Activated CD4-positive, alpha-beta T cell treated with anti-CD3 and anti-CD28 coated beads for 36 hours (primary cell): ENCODE data around the gene CDC37L1. TPM values are rescaled to one million over a fixed set of nuclear protein-coding genes. Genes with fewer than 3 reads are reported as not detected.

Experiments used
- ATAC-seq: fragments of 200-7000 bp; cut with Tn5 transposase; one replicate; pipeline ENCODE4 v1.10.0; 2021; ENCODE audit warnings: mild to moderate bottlenecking, moderate library complexity
- CTCF ChIA-PET: fragments of 350-600 bp; sonication (Branson Sonifier 250); formaldehyde crosslinking; loops from one replicate; lab custom pipeline; 2021; ENCODE audit warnings: antibody characterized with exemption; lab: Charles Lee
- POLR2A ChIA-PET: fragments of 350-600 bp; sonication (Branson Sonifier 250); formaldehyde crosslinking; loops from one replicate; lab custom pipeline; 2021; ENCODE audit warnings: antibody characterized with exemption, inconsistent platforms; lab: Charles Lee
- DNase-seq: peaks from one replicate; pipeline ENCODE4 v3.0.0-alpha.2; 2020
- H3K27ac Mint-ChIP-seq: one replicate; pipeline ENCODE4 v1.8.0; 2021; ENCODE audit warnings: mixed read lengths
- H3K27me3 Mint-ChIP-seq: one replicate; pipeline ENCODE4 v1.8.0; 2021; ENCODE audit warnings: mixed read lengths
- H3K36me3 Mint-ChIP-seq: one replicate; pipeline ENCODE4 v1.8.0; 2021; ENCODE audit warnings: low read depth, mixed read lengths
- H3K4me1 Mint-ChIP-seq: one replicate; pipeline ENCODE4 v1.8.0; 2021; ENCODE audit warnings: mixed read lengths
- H3K4me3 Mint-ChIP-seq: one replicate; pipeline ENCODE4 v1.8.0; 2021; ENCODE audit warnings: mild to moderate bottlenecking, moderate library complexity, mixed read lengths
- H3K9me3 Mint-ChIP-seq: one replicate; pipeline ENCODE4 v1.8.0; 2021; ENCODE audit warnings: low read depth, mixed read lengths
- intact Hi-C, 2 experiments: fragments of 100-400 bp; cut with DNase I in 1 of 2; cut with micrococcal nuclease in 1 of 2; formaldehyde crosslinking; loops; one replicate each; pipeline versions ENCODE4 v1.14.2 to v1.15.1; 2022 to 2024; cut with DNase I, micrococcal nuclease
- total RNA-seq, 2 experiments: library from RNA; stranded (reverse); gene quantifications; one replicate each; pipeline ENCODE4 v1.2.3, GENCODE V29; 2021

The CDC37L1 gene
- total RNA-seq, 2 experiments from 2014 or later = 8.0 to 9.8 TPM

DNA sequence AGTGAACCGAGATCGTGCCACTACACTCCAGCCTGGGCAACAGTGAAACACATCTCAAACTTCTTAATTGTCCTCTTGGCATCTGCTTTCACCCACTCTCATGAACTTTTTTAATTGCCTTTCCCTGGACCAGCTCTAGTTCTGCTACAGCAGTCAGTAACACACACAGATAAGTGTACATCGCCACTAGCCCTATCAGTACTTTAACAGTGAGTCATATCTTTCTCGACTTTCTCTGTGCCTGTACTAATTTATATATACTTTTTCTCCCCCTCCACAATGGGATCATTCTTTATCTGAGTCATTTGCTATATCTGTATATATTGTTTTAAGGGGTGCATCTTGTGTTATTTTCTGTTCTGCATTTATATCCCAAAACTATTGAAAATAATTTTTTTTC lies 6.7 kb downstream of the CDC37L1 start:
- DNase-seq = no peak
- ATAC-seq = peak; percentile 33
- POLR2A ChIA-PET = no interaction called here
- Mint-ChIP-seq H3K36me3 (peaks cover 34% of the 10 kb centered on the region), H3K27ac (no peak overlapping the region), H3K4me3 (no peak overlapping the region), H3K9me3 (no peaks in the 10 kb centered on the region), H3K4me1 (peaks cover 52% of the 10 kb centered on the region), H3K27me3 (no peaks in the 10 kb centered on the region)
- CTCF ChIA-PET = interaction anchor here (0.5 kb wide), 1 partner anchor 41 kb away, joined by 3 read pairs; no protein-coding TSS in a partner anchor
- intact Hi-C loops = no loop called here

DNA sequence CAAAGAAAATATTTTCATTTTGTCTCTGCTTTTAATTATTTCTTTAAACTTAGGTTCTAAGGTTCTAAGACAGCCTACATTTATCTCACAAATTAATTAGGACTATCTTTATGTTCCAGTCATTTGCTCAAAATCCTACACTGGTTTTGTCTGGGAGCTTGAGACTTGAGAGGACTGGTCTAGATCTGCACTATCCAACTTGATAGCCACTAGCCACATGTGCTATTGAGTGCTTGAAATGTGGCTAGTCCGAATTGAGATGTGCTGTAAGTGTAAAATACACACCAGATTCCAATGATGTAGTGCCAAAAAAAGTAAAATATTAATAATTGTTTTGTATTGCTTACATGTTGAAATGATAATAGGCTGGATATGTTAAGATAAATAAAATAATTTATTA lies 7.2 kb downstream of the CDC37L1 start:
- ChIA-PET CTCF (no interaction called here), POLR2A (no interaction called here)
- ATAC-seq = no peak
- Mint-ChIP-seq H3K4me3 (no peak overlapping the region), H3K27me3 (no peaks in the 10 kb centered on the region), H3K27ac (no peak overlapping the region), H3K4me1 (peaks cover 56% of the 10 kb centered on the region), H3K9me3 (no peaks in the 10 kb centered on the region), H3K36me3 (peaks cover 38% of the 10 kb centered on the region)
- intact Hi-C loops = no loop called here
- no peak for DNase-seq

DNA sequence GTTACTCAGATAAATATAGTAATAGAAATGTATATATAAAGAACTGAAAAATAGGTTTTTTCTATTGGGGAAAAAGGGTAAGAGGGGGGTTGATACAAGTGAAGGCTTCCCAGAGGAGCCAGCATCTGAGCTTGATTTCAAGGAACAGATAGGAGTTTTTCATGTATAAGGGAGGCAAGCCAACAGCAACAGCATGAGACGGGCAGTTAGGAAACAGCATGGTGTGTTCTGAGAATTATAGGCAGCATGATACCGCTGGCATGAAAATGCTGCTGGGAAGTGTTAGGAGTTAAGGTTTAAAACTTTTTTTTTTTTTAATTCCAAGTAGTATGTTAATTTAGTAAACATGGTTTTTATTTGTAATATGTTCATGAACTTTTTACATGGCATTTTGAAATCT lies 9.7 kb downstream of the CDC37L1 start:
- H3K27me3 Mint-ChIP-seq = no peaks in the 10 kb centered on the region
- no peak for ATAC-seq
- H3K9me3 Mint-ChIP-seq = no peaks in the 10 kb centered on the region
- peaks cover 35% of the 10 kb centered on the region for H3K36me3 Mint-ChIP-seq
- H3K4me1 Mint-ChIP-seq = peaks cover 55% of the 10 kb centered on the region
- intact Hi-C loops = loop anchor here (1.0 kb wide), 1 partner anchor 10 kb away; the partner anchor contains the start of gene CDC37L1 (in 2 of the 2)
- no peak overlapping the region for H3K27ac Mint-ChIP-seq
- ChIA-PET CTCF (interaction anchor here (0.8 kb wide), 1 partner anchor 74 kb away, joined by 3 read pairs; no protein-coding TSS in a partner anchor), POLR2A (interaction anchor here (0.6 kb wide), 1 partner anchor 176 kb away, joined by 4 read pairs; no protein-coding TSS in a partner anchor)
- H3K4me3 Mint-ChIP-seq = no peak overlapping the region
- no peak for DNase-seq

DNA sequence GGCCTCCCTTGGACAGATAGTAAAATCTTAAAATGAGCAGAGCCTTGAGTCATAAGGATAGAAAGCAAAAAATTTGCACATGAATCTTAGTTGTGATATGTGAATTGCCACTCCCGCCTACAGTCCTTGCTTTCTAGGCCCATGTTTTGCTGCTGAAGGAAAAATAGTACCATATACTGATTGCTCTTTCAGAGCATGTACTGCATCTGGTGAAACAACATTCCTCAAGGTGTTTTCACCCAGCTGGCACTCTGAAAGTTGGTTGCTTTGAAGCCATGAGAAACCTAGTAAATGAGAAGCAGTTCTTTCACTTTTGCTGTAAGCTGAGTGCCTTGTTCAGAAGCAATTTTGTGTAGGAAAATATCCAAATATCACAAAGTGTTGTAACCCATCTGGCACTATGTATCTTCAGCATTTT lies 10.3 kb downstream of the CDC37L1 start:
- no peaks in the 10 kb centered on the region for H3K9me3 Mint-ChIP-seq
- peak overlapping the region; percentile 67 for H3K27ac Mint-ChIP-seq
- DNase-seq = peak; percentile 43
- no peaks in the 10 kb centered on the region for H3K27me3 Mint-ChIP-seq
- H3K36me3 Mint-ChIP-seq = peaks cover 35% of the 10 kb centered on the region
- no peak overlapping the region for H3K4me3 Mint-ChIP-seq
- ChIA-PET POLR2A (interaction anchor here (0.7 kb wide), 1 partner anchor 21 kb away, joined by 4 read pairs; no protein-coding TSS in a partner anchor), CTCF (interaction anchor here (0.9 kb wide), 1 partner anchor 24 kb away, joined by 3 read pairs; the partner anchor contains the start of gene SPATA6L)
- intact Hi-C loops = loop anchor here (1.0 to 5.0 kb wide), 2 partner anchors 10 to 253 kb away; partner anchors contain the start of gene CDC37L1 (in 2 of the 2)
- ATAC-seq = peak; percentile 83
- H3K4me1 Mint-ChIP-seq = peaks cover 50% of the 10 kb centered on the region

DNA sequence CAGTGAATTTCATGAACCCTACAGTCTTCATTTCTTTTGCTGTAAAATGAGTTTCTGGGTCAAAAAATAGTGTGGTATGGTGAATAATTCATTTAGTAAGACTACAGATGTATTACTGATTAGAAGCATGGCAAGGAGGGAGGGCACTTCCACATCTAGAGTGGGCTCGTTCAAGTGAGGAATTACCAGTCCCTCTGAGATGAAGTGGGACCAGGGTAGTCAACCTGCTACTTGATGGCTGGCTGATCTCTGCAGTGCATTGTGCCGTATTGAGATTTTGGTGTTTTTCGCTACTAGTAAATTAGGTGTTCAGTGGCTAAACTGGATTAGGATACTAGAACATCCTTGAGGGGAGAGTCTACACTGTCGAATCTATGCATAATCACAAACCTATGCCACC lies 10.8 kb downstream of the CDC37L1 start:
- DNase-seq (no peak), ATAC-seq (peak; percentile 17)
- no peaks in the 10 kb centered on the region for H3K27me3 Mint-ChIP-seq
- intact Hi-C loops = loop anchor here in 1 of 2 experiments (5.0 kb wide), 1 partner anchor 252 kb away; no protein-coding TSS in a partner anchor
- CTCF ChIA-PET = interaction anchor here (0.9 kb wide), 1 partner anchor 24 kb away, joined by 3 read pairs; the partner anchor contains the start of gene SPATA6L
- H3K36me3 Mint-ChIP-seq = peaks cover 33% of the 10 kb centered on the region
- H3K4me3 Mint-ChIP-seq = no peak overlapping the region
- POLR2A ChIA-PET = interaction anchor here (0.7 kb wide), 1 partner anchor 21 kb away, joined by 4 read pairs; no protein-coding TSS in a partner anchor
- no peaks in the 10 kb centered on the region for H3K9me3 Mint-ChIP-seq
- peaks cover 46% of the 10 kb centered on the region for H3K4me1 Mint-ChIP-seq
- H3K27ac Mint-ChIP-seq = peak overlapping the region; percentile 67

DNA sequence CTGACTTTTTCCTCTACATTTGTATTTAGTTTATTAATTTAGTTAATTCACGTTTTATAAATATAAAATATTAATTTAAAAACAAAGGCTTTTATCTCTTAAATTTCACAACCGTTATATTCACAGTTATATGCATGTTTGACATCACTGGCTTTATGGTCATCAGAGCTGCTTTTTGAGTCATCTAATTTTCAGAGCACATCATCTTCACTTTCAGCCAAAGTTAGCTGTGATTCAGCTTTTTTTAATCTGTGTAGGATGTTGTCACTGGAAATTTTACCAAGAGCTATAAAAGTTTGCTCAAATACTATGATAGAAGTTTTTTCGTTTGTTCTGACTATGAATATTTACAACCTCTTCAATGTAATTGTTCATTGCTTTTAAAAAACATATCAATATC lies 12.4 kb downstream of the CDC37L1 start:
- DNase-seq (no peak), ATAC-seq (peak; percentile 34)
- Mint-ChIP-seq H3K4me1 (peaks cover 41% of the 10 kb centered on the region), H3K4me3 (no peak overlapping the region), H3K27me3 (no peaks in the 10 kb centered on the region), H3K36me3 (peaks cover 30% of the 10 kb centered on the region), H3K27ac (no peak overlapping the region), H3K9me3 (no peaks in the 10 kb centered on the region)
- intact Hi-C loops = loop anchor here in 1 of 2 experiments (5.0 kb wide), 1 partner anchor 251 kb away; no protein-coding TSS in a partner anchor
- CTCF ChIA-PET = interaction anchor here (0.6 kb wide), 1 partner anchor 1148 kb away, joined by 3 read pairs; no protein-coding TSS in a partner anchor
- POLR2A ChIA-PET = interaction anchor here (0.7 kb wide), 1 partner anchor 897 kb away, joined by 3 read pairs; no protein-coding TSS in a partner anchor

DNA sequence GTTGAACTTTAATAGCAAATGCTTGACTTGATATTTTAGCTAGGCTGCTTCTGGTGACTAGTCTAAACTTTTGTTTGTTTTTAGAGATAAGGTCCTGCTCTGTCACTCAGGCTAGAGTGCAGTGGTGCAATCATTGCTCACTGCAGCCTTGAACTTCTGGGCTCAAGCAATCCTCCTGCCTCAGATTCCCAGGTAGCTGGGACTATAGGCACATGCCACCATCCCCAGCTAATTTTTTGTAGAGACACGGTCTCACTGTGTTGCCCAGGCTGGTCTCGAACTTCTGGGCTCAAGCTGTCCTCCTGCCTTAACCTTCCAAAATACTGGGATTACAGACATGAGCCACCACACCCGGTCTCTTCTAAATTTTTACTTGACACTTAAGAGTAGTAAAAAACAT lies 20.7 kb downstream of the CDC37L1 start:
- POLR2A ChIA-PET = no interaction called here
- CTCF ChIA-PET = no interaction called here
- intact Hi-C loops = no loop called here
- Mint-ChIP-seq H3K27ac (no peak overlapping the region), H3K4me1 (peaks cover 23% of the 10 kb centered on the region), H3K4me3 (no peak overlapping the region), H3K36me3 (peaks cover 35% of the 10 kb centered on the region), H3K9me3 (no peaks in the 10 kb centered on the region), H3K27me3 (no peaks in the 10 kb centered on the region)
- ATAC-seq (no peak), DNase-seq (no peak)

DNA sequence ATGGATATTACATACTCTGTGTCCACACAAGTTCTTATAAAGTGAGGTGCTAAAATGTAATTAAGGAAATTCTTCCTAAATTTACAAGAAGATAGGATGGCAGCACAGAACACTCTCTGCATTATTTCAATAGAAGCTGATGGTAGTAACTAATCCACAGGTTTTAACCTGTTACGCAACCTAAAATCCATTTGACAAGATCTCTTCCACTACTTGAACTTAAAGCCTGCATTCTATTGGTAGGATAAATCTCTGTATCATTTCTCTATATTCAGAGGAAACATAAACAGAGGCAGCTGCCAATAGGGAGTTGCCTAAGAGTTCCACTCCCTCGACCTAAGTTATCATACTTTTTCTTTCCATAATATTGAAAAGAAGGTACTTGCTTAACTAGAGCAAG lies 21.6 kb downstream of the CDC37L1 start:
- peaks cover 37% of the 10 kb centered on the region for H3K36me3 Mint-ChIP-seq
- H3K4me3 Mint-ChIP-seq = no peak overlapping the region
- intact Hi-C loops = no loop called here
- CTCF ChIA-PET = interaction anchor here (0.7 to 1.0 kb wide), 2 partner anchors 20 to 81 kb away, joined by 3 to 4 read pairs; no protein-coding TSS in a partner anchor
- H3K27me3 Mint-ChIP-seq = no peaks in the 10 kb centered on the region
- H3K27ac Mint-ChIP-seq = no peak overlapping the region
- H3K4me1 Mint-ChIP-seq = peaks cover 22% of the 10 kb centered on the region
- ATAC-seq = no peak
- DNase-seq = no peak
- no peaks in the 10 kb centered on the region for H3K9me3 Mint-ChIP-seq
- POLR2A ChIA-PET = no interaction called here

DNA sequence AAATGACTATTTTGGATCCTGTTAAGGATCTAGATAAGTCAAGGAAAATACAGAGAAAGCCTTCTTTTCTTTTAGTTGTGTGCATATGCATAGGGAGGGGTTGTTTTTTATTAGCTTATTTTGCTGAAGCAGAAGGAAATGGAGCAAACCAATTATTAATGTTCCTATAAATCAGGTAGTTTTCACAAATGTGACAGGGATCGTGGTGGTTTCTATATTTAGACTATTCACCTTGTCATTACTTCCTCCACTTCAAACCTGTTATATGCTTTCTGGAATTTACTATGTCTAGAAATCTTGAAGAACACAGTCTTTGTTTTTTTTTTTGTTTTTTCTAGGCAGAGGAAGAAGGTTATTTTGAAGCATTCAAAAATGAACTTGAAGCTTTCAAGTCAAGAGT lies 22.2 kb downstream of the CDC37L1 start:
- Mint-ChIP-seq H3K27ac (peak overlapping the region; percentile 15), H3K4me3 (no peak overlapping the region), H3K27me3 (no peaks in the 10 kb centered on the region), H3K36me3 (peaks cover 37% of the 10 kb centered on the region), H3K9me3 (no peaks in the 10 kb centered on the region), H3K4me1 (peaks cover 17% of the 10 kb centered on the region)
- intact Hi-C loops = no loop called here
- ATAC-seq (no peak), DNase-seq (no peak)
- ChIA-PET CTCF (interaction anchor here (0.7 to 1.0 kb wide), 2 partner anchors 20 to 80 kb away, joined by 3 to 4 read pairs; no protein-coding TSS in a partner anchor), POLR2A (no interaction called here)

DNA sequence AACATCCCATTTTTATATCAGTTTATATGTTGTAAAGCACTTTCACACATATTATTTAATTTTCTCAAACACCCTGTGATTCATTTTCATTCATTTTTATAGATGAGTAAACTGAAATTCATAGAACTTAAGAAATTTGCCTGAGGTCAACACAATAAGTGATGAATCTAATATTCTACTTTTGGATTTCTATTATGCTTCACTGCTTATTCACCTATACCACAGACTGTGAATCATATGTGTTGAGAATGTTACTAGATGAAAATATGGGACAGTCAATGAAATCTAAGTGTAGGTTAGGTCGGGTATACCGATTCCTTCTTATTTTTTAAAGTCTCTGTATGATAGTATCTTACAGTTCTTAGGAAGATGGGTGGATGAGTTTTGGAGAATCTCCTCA lies 24.8 kb downstream of the CDC37L1 start:
- CTCF ChIA-PET = interaction anchor here (1.2 kb wide), 1 partner anchor 9 kb away, joined by 5 read pairs; no protein-coding TSS in a partner anchor
- intact Hi-C loops = no loop called here
- Mint-ChIP-seq H3K27ac (no peak overlapping the region), H3K9me3 (no peaks in the 10 kb centered on the region), H3K36me3 (peaks cover 43% of the 10 kb centered on the region), H3K27me3 (no peaks in the 10 kb centered on the region), H3K4me1 (peaks cover 25% of the 10 kb centered on the region), H3K4me3 (no peak overlapping the region)
- ATAC-seq = peak; percentile 83
- DNase-seq = no peak
- POLR2A ChIA-PET = no interaction called here

DNA sequence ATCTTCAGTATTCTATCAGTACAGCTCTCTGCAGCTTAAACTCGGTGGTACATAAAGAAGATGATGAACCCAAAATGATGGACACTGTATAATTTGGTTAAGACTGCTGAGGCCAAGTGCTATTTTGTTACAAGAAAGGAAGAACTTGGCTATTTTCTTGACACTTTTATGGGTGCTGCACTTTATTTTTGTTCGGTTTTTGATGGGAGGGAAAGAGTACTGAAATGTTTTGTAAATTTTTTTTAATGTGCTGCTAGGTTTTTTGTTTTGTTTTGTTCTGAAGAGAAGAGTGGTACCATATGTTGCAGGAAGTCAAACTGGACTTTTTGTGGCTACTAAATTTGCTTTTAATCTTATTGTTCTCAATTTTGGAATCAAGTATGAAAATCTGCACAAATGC lies 26.7 kb downstream of the CDC37L1 start:
- Mint-ChIP-seq H3K36me3 (peaks cover 45% of the 10 kb centered on the region), H3K4me1 (peaks cover 24% of the 10 kb centered on the region), H3K9me3 (no peaks in the 10 kb centered on the region), H3K27me3 (no peaks in the 10 kb centered on the region), H3K4me3 (no peak overlapping the region), H3K27ac (peak overlapping the region; percentile 11)
- ChIA-PET POLR2A (no interaction called here), CTCF (interaction anchor here (1.4 kb wide), 1 partner anchor 8 kb away, joined by 3 read pairs; no protein-coding TSS in a partner anchor)
- no peak for ATAC-seq
- no peak for DNase-seq
- intact Hi-C loops = no loop called here
